ENCODE results near the gene ZNF407.

DNA sequence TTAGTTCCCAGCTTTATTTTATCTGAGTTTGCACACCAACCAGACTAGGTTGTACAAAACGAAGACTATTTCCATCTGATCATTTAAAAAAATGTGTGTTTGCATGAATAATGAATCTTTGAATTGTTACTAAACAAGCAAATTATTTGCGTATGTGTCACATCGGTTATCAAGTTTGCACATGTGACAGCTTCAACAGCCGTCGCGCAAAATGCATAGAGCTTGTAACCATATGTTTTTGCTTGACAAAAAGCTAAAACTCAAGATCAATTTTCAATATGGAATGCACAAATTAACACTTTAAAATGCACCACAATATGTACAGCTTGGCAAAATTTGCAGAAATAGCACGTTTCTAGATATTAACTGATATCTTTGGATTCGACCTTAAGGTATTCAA lies 427.2 kb downstream of the ZNF407 start:
- TF ChIP-seq, protein P1, sequence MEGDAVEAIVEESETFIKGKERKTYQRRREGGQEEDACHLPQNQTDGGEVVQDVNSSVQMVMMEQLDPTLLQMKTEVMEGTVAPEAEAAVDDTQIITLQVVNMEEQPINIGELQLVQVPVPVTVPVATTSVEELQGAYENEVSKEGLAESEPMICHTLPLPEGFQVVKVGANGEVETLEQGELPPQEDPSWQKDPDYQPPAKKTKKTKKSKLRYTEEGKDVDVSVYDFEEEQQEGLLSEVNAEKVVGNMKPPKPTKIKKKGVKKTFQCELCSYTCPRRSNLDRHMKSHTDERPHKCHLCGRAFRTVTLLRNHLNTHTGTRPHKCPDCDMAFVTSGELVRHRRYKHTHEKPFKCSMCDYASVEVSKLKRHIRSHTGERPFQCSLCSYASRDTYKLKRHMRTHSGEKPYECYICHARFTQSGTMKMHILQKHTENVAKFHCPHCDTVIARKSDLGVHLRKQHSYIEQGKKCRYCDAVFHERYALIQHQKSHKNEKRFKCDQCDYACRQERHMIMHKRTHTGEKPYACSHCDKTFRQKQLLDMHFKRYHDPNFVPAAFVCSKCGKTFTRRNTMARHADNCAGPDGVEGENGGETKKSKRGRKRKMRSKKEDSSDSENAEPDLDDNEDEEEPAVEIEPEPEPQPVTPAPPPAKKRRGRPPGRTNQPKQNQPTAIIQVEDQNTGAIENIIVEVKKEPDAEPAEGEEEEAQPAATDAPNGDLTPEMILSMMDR (IDR thresholded peaks at IDR 0.05), result no peak
- TF ChIP-seq POLR2A (IDR thresholded peaks at IDR 0.05), result no peak

Measured in heart left ventricle (tissue), 13 donors.